NK-92 (cell line): ENCODE measurements around the gene TRIB2.
"Not testable (repeated sequence)": the region's sequence is repeated elsewhere in the genome, so short reads cannot be mapped to it uniquely, and the experiment has no call there.

Experiments
- DNase-seq: peaks from one replicate; lab custom pipeline; 2025; ENCODE audit not compliant: unreplicated experiment; lab: John Stamatoyannopoulos, UW

TRIB2 gene

DNA sequence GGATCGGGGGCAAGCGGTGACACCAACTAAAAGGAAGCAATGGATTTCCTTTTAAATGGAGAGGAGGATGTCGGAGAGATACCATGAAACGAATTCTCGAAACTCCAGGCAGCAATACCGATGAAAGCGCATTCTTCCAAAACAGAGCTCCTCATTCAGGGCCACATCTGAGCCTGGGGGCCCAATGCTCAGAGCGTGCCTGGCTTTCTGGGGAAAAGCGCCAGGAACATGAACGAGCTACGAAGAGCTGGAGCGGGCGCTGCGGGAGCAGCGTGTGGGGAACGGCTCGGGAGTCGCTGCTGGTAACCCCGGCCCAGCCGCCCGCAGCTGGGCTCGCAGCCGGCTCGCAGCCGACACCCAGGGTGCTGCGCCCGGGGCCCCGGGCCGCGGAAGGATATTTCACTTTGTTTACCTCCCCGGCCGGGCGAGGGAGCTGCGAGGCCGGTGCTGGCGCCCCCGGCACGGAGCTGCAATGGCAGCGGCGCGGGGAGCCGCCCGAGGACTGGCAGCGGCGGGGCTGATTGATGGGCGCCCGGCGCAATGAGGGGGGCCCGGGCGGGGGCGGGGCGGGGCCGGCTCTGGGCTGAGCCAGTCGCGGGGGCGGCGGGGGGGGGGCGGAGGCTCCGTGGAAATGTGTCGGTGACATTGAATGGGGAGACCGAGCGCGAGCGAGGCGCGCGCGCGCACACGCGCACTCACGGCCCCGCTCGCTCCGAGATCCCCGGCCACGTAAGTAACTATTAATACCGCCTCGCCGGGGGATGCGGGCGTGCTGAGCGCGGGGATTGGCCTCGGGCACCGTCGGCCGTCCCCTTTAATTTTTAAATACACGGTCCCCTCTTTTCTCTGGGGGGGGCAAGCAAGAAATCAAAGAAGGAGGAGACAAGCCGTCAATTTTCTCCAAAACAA, at the start of gene TRIB2:
TRIB2 (plus strand) TSS at position 655 of the 909 bp plus-strand sequence. CDS start 1,372 bp downstream, outside the sequence.
- peak; percentile 80 for DNase-seq

DNA sequence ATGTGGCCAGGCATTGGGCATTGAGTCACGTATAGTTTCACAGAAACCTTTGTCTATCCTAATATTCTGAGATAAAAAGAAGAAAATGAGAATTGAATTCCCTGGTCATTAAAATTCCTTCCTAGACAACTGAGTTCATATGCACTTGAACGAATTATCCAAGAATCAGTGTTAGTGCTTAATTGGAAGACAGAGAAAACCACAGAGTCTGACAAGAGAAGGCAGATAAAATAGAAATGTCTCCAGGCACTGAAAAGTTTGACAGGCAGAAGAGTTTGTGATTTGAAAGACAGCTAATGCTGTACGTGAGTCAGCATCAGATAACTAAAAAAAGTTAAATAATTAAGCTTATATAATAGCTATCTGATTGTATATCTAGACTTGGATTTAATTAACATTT, 47.7 kb upstream of the TRIB2 start:
- no peak for DNase-seq

DNA sequence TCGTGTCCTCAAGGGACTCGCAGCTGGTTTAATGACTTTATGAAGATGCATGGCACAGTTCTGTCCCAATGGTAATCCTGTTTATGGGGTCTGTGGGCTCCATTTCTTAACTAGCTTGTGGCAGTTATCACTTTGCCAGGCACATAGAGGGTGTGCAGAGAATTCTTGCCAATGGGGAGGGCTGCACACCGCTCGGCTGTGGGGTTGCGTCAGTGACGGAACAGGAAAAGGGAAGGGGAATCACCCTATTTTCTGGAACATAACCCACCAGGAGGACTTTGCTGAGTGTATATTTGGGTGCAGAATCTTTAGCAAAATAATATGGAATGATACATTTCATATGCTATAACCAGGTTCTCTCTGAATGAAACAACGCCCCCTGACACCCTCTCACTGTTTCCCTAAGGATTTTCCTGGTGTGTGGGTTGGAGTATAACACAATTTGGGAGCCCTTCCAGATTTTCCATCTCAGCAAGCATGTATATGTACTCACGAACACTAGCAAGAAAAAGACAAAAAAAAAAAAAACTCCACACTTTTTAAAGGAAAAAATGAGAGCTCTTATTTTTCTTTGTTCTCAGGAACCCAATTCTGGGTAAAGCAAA, 43.9 kb upstream of the TRIB2 start:
- DNase-seq: no peak

DNA sequence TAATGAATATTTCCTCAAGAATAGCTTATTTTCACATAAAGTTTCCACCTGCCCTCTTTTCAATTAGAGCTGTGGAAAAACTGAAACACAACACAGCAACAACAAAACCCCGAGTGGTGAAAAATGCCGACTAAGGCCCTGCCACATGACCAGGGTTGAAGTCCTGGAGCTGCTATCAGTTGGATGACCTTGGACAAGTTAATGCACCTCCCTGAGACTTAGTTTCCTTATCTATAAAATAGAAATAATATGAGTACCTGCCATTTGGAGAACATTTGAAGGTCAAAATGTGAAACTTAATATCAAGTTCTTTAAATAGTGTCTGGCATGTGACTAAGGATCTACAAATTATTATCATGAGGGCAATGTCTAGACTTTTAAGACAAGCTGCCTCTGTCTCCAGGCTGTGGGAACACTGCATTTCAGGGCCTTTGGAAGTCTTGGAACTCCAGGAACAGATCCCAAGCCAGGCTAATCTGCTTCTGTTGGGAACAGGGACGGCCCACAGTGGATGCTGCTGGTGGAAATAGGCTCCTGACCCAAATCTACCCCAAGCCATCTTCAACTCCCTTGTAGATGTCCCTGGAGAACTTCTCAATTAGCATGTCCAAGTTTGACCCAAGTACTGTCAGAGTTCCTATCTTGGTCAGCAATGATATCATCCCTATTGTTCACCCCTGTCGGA, 42.0 kb upstream of the TRIB2 start:
- no peak for DNase-seq

DNA sequence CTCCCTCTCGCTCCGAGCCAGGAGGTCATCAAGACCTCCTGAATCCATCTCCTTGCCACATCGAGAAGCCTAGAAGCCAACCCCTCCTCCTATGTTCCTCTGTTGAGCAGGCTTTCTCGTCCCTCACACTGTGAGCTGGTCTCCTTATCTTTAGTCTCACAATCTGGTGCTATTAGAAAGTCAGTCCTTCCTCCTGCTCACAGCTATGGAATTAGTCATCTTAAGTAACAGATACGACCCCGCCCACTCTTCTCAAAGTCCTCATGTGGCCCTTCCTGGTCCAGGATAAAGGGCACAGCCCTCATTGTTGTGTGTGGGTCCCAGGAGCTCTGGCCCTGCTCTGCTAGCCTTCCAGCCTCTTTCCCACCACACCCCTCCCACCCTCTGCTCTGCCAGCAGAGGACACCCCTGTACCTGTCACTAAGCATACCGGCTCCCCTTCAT, 41.4 kb upstream of the TRIB2 start:
- no peak for DNase-seq

DNA sequence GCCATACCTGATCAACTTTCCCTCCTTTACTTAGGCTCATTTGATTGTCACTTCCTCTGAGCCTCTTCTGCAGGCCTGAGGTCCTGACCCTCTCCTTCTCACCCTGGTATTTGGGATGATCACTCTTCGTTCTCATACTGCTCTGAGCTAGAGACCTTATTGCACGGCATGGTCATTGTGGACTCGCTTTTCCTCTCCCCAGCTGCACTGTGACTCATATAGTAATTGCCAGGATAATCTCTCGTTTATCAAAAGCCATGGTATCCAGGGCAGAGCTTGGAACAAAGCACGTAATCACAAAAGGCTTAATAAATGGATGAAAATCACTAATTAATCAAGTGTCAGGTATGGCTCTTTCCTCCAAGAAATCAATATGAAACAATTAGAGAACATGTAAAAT, 40.9 kb upstream of the TRIB2 start:
- no peak for DNase-seq

DNA sequence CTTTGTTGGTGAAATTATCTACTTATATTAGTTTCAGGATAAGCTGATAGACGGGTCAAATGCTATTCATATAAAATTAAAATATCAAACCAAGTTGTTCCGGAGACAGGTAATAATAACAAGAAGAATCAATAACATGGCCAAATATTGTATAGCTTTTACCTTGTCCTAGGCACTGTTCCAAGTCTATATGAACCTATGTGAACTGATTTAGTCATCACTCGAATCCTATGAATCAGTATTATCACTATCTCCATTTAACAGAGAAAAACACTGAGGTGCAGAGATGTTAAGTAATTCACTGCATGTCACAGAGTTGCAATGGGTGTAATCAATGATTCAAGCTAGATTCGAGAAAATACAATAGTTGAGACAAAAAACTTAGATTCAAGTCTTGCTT, 40.0 kb upstream of the TRIB2 start:
- DNase-seq: no peak

DNA sequence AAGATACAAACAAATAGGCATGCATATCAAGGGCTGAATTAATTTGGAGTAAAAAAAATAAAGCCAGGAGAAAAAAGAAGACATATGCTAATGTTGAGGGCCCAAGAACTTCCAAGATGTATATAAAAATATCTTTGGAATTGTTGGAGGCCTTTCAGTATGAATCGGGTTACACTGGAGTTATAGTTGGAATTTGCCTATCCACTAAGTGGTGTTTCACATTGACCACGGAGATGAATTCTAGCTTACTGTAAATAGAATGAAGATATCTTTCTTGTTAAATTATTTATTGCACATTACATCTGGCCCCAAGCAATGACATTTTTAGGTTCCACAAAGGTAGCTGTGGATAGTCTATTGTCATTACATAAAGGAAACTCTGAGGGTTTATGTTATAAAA, 38.5 kb upstream of the TRIB2 start:
- no peak for DNase-seq

DNA sequence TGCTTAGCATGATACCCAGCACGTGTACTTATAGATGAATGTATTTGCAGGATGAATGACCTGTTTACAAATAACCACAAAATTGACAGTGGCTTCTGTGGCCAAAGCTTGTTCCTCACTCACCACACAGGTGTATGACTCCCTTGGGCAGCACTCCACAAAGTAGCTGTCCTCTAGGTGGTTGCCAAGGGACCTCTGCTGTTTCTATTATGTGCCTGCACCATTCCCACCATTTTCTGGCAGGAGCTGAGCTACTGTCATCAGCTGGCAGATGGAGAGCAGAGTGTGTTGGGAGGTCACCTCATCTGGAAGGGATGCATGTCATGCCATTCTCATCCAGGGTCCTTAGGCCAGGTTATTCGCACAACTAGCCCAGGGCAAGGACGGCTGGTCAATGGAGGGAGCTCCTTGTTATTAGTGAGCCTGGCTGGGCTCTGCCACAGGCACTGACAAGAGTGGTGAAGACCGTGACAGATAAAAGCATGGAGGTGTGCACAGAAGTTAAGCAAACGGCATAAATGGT, 37.1 kb upstream of the TRIB2 start:
- no peak for DNase-seq

DNA sequence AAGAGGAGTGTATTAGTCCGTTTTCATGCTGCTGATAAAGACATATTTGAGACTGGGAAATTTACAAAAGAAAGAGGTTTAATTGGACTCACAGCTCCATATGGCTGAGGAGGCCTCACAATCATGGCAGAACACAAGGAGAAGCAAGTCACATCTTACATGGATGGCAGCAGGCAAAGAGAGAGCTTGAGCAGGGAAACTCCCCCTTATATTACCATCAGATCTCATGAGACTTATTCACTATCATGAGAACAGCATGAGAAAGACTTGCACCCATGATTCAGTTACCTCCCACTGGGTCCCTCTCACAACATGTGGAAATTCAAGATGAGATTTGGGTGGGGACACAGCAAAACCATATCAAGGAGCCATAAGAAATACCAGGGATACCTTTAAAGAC, 36.6 kb upstream of the TRIB2 start:
- not testable (repeated sequence) for DNase-seq

DNA sequence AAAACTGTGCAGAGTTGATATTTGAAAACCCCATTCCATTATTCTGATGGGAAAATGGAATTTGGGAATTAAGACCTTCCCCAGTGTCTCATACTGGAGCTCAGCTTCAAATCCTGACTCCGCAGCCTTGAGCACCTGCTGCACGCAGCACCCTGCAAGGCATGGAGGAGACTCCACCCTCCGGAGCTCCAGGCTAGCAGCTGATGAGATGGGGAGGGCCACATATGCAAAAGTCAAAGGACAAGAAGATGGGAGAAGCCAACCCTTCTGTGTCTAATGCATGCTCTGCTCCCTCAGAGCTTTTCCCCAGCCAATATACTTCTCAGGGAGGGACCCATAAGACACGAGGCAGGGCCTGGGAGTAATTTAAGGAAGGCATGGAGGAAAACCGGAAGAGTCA, 34.7 kb upstream of the TRIB2 start:
- DNase-seq: no peak

DNA sequence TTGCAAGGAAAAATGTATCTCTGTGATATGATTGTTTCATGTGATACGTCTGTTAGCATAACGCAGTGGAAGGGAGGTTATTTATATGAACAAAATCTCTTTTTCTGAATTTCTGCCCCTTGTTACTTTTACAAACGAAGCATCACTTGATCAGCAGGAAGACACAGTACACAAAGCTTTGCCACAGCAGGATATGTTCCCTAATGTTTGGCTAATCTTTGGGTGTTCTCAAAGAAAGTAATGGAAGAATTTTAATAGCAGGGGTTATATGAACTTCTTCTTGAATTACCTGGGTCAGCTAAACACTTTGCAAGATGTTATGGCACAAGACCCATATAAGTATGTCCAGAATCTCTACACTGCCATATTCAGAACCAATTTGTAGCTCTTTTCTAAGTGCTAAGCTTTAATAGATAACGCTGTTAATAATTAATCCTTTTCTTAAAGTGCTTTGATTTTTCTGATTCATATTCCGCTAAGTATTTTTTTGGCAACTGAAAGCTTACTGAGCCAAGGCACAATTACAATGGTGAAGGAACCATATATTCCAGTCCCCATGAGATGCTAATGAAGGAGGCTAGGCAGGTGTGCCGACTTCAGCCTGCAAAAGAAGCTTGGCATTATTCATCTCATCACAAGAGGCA, 33.2 kb upstream of the TRIB2 start:
- DNase-seq: no peak

DNA sequence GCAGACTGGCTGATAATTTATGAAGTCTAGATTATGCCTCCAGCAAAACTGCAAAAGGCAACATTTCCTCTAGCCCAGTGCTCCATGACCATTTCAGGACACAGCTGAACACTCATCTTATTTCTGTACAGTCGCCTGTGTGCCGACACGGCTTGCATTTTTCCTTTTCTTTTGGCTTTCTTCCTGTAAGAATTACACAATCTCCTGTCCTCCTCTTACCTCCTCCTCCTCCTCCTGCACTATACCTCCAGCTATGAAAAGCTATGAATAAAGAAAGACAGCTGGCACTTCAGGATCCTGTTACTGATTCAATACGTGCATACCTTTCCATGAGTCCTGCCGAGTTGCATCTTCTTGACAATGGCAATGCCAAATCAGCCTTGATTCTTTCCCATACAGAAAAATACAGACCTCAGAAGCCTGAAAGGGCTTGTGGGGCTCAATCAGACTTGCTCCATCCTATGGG, 32.2 kb upstream of the TRIB2 start:
- DNase-seq: no peak

DNA sequence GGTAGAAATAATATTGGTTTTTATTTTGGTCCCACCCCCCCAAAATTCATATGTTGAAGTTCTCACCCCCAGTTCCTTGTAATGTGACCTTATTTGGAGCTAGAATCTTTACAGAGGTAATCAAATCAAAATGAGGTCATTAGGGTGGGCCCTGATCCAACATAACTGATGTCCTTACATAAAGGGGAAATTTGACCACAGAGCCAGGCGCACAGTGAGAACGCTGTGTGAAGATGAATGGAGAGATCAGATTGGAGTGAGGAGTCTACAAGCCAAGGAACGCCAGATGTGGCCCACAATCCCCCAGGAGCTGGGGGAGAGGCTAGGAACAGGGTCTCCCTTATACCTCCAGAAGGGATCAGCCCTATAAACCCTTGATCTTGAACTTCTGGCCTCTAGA, 31.6 kb upstream of the TRIB2 start:
- no peak for DNase-seq

DNA sequence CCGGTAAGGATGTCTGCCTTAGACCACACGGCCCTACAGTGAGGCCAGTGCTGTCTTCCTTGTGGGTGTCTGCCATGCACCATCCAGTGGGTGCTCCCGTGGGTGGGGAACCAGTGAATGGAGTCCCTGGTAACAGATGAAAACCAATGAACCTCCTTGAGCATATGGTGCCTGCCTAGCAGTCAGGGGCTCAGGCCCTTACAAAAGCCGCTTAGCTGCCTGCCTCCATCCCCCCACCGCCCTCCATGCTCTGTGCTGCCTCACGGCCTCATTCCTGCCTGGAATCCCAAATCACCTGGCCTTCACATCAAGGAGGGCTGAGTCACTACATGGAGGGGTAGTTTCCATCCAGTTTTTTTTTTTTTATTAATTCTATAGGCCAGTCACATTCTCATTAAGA, 30.8 kb upstream of the TRIB2 start:
- DNase-seq: no peak

DNA sequence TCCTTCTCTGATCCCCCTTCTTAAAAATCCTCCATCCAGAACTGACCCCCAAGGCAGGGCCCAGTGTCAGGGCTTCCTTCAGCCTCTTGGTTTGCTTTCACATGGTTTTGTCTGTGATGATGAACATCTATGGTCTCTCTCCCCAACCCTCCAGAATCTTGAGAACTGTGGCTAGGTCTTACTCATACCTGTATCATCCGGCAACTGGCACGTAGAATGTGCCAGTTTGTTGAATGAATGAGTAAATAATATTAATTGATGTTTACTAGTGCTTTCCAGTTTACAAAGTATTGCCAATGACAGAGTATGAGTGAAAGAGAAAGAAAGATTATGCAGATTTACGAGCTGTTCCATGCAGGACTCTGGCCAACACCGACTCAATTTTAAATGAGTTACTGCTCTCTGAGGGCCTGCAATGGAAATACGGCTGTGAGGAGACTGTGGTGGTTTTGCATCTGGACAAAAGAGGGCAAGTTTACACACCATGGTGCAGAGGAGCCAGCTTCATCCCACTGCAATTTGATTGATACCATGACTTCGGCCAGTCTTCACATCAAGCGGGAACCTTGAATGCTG, 29.9 kb upstream of the TRIB2 start:
- DNase-seq: no peak

DNA sequence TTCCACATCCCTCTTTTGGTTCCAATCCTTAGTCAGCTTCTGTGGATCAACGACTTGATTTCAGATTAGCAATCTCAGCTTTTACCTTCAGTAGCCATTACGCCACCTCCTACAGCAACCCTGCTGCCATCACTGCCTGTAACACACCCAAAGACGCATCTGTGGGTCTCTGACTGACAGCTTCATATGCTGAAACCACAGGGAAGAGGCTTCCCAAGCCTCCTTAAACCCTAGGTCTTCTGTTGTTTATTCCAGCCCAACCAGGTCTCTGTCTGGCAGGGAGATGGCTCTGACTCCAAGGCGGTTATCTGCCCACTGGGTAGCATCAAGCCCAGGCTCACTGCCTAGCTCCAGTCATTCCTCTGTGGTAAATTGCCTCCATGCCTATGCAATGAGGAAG, 28.6 kb upstream of the TRIB2 start:
- DNase-seq: no peak

DNA sequence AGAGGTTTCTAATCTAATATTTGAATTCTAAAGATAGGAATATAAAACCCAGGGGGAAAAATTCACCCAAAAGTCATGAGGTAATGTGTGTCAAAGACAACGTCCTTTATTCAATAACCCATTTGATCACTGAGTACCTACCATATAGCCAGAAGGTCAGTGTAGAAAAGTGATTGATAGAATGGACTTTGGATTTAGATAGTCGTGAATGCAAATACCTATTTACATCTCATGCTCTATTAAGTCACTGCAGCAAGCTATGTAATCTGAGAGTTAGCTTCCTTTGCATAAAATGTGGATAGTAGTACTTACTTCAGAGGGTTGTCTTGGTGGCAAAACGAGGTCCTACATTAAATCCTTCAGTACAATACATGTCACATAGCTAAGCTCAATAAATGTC, 27.8 kb upstream of the TRIB2 start:
- no peak for DNase-seq

DNA sequence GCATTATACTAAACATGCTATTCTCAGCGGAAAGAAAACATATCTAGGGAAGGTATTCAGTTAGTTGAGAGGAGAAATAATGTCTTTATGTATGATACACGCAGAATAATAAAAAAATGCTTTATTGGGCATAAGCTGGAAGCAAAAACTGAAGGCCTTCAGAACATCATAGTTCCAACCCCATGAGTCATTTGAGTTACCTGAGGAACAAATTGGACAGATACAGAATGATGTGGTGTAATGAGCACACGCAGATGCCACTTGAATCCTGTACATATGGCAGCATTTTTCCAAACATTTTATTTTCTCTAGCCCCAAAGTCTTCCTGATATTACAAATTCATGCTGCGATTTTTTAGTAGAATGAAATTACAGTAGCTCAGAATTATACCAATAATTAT, 23.2 kb upstream of the TRIB2 start:
- DNase-seq: no peak

DNA sequence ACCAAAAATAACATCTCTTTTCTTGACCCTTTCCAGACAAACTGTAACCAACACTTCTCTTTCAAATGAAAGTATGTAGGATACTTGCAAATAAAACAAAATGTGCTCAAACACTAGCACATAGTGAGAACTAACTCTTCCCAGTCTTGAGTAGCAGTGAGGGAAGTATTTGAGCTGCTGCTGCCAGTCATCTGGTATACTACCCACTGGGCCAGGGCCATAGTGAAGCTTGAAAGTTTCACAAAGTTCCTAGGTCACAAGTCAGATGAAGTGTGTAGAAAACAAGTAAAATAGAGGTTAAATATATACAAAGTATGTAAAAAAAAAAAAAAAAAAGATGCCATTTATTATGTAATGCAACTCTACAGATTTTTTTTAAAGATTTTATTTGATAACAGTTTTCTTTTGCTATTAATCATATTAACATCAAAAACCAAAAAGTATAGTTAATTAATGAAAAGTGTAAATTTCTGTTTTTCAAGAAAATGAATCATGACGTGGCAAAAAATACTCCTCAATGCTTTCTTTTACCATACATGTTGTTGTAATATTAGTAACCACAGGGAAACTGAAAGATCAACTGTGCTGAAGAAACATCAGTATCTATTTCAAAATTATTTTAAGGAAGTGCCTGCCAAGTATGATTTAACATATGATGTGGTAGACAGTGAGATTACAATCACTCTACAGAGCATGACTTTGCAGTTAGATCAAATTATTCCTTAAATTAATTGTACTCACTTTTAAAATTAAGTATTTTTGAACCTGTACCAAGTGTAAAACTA, 21.6 kb upstream of the TRIB2 start:
- no peak for DNase-seq
